A549 (cell line): ENCODE data around the gene CASTOR1. TPM values are rescaled to one million over a fixed set of nuclear protein-coding genes. Genes with fewer than 3 reads are reported as not detected.

Experiments
- ATAC-seq, 2 experiments: fragments of 200-7000 bp in 1 of 2; fragments of >200 bp in 1 of 2; cut with Nextera tagmentation in 1 of 2; cut with Tn5 transposase in 1 of 2; 3 replicates each; pipeline versions ENCODE4 v1.8.0 to v1.9.1; 2018 to 2020; ENCODE audit warnings: mild to moderate bottlenecking in 1 of 2, moderate library complexity in 1 of 2
- CTCF ChIA-PET: fragments of 300-600 bp; sonication (Branson Sonifier 250); formaldehyde crosslinking; extraction: SDS; loops from one replicate; lab custom pipeline; 2021; ENCODE audit warnings: antibody characterized with exemption, inconsistent platforms; lab: Yijun Ruan, JAX
- POLR2A ChIA-PET: fragments of 350-600 bp; formaldehyde crosslinking; extraction: SDS; loops from one replicate; lab custom pipeline; 2021; ENCODE audit warnings: antibody characterized with exemption, inconsistent platforms; lab: Yijun Ruan, JAX
- DNase-seq, 2 experiments: peaks; one replicate each; pipeline versions ENCODE4 v3.0.0 to v3.0.0-alpha.2; 2011 to 2016; ENCODE audit warnings: low read depth in 1 of 2, low spot score in 1 of 2
- FAIRE-seq: peaks from 2 replicates; lab custom pipeline; 2011; peaks lifted over from hg19 to GRCh38; lab: Jason Lieb, UNC
- H3K27ac ChIP-seq, 2 experiments: fragments of >200 bp; sonication (Bioruptor Twin); formaldehyde crosslinking; 3 replicates each; pipeline ENCODE4 v1.5.1; 2016 to 2017
- H3K4me1 ChIP-seq: fragments of >200 bp; sonication (Bioruptor Twin); formaldehyde crosslinking; 3 replicates; pipeline ENCODE4 v1.6.1; 2016
- H3K4me2 ChIP-seq: fragments of >200 bp; sonication (Bioruptor Twin); formaldehyde crosslinking; 3 replicates; pipeline ENCODE4 v1.6.1; 2016
- H3K4me3 ChIP-seq: fragments of >200 bp; sonication (Bioruptor Twin); formaldehyde crosslinking; 3 replicates; pipeline ENCODE4 v1.5.1; 2016
- H3K9me3 ChIP-seq: fragments of >200 bp; sonication (Bioruptor Twin); formaldehyde crosslinking; 3 replicates; pipeline ENCODE4 v1.6.1; 2016
- ATOH8 ChIP-seq: fragments of 250-450 bp; sonication (Bioruptor Pico); IDR thresholded peaks from 2 replicates; pipeline ENCODE4 v1.5.0; 2020; ENCODE audit warnings: low read depth, mild to moderate bottlenecking, moderate library complexity
- BHLHE40 ChIP-seq: IDR thresholded peaks from 2 replicates; pipeline ENCODE4 v1.6.1; 2012; ENCODE audit warnings: low read depth, low read length, inconsistent platforms
- CBX8 ChIP-seq: fragments of 200-600 bp; sonication (generic); IDR thresholded peaks from 2 replicates; pipeline ENCODE4 v1.6.1; 2016
- CEBPB ChIP-seq, 2 experiments: fragments of >200 bp in 1 of 2; sonication (Bioruptor Twin) in 1 of 2; formaldehyde crosslinking in 1 of 2; IDR thresholded peaks; 2 replicates each; pipeline ENCODE4 v1.6.1; 2012 to 2016
- EHF ChIP-seq: fragments of 250-450 bp; sonication (Bioruptor Pico); IDR thresholded peaks from 2 replicates; pipeline ENCODE4 v1.5.0; 2020; ENCODE audit warnings: mild to moderate bottlenecking
- ESRRA ChIP-seq: fragments of 150-350 bp; IDR thresholded peaks from 2 replicates; pipeline ENCODE4 v1.6.1; 2014; ENCODE audit warnings: mild to moderate bottlenecking, low read length, borderline replicate concordance
- FOSB ChIP-seq: fragments of 250-450 bp; sonication (Bioruptor Pico); IDR thresholded peaks from 2 replicates; pipeline ENCODE4 v1.5.0; 2020; ENCODE audit warnings: mild to moderate bottlenecking, moderate library complexity
- FOSL2 ChIP-seq, 2 experiments: fragments of 450-650 bp in 1 of 2; fragments of >200 bp in 1 of 2; sonication (Bioruptor Twin) in 1 of 2; formaldehyde crosslinking; IDR thresholded peaks; 2 replicates each; pipeline versions ENCODE4 v1.5.0 to v1.6.1; 2016 to 2020; ENCODE audit warnings: mild to moderate bottlenecking in 1 of 2, moderate library complexity in 1 of 2
- FOXS1 ChIP-seq: fragments of 250-450 bp; sonication (Bioruptor Pico); IDR thresholded peaks from 2 replicates; pipeline ENCODE4 v1.5.0; 2020; ENCODE audit warnings: mild to moderate bottlenecking, moderate library complexity
- HDAC2 ChIP-seq: fragments of 200-600 bp; sonication (generic); IDR thresholded peaks from 2 replicates; pipeline ENCODE4 v1.6.1; 2016
- HOXA7 ChIP-seq: fragments of 250-450 bp; sonication (Bioruptor Pico); IDR thresholded peaks from 2 replicates; pipeline ENCODE4 v1.5.0; 2020; ENCODE audit warnings: mild to moderate bottlenecking, moderate library complexity
- HOXB13 ChIP-seq: fragments of 250-450 bp; sonication (Bioruptor Pico); IDR thresholded peaks from 2 replicates; pipeline ENCODE4 v1.5.0; 2020; ENCODE audit warnings: low read depth, mild to moderate bottlenecking, moderate library complexity
- HOXB5 ChIP-seq: fragments of 250-450 bp; sonication (Bioruptor Pico); IDR thresholded peaks from 2 replicates; pipeline ENCODE4 v1.5.0; 2020; ENCODE audit warnings: mild to moderate bottlenecking, moderate library complexity
- JUN ChIP-seq, 2 experiments: fragments of >200 bp; sonication (Bioruptor Twin); formaldehyde crosslinking; IDR thresholded peaks; 2 replicates in 1 of 2; 3 replicates in 1 of 2; pipeline ENCODE4 v1.6.1; 2016 to 2017
- MYC ChIP-seq: IDR thresholded peaks from 2 replicates; pipeline ENCODE4 v1.6.1; 2012; ENCODE audit warnings: mild to moderate bottlenecking, inconsistent platforms, low read length, improper control_type of control experiment, borderline replicate concordance
- NFE2L2 ChIP-seq: fragments of 150-350 bp; conservative IDR thresholded peaks from 2 replicates; pipeline ENCODE4 v1.6.1; 2014; ENCODE audit warnings: low read length
- RARB ChIP-seq: fragments of 250-450 bp; sonication (Bioruptor Pico); IDR thresholded peaks from 2 replicates; pipeline ENCODE4 v1.8.0; 2021; ENCODE audit warnings: mild to moderate bottlenecking, moderate library complexity
- TFCP2L1 ChIP-seq: fragments of 250-450 bp; sonication (Bioruptor Pico); IDR thresholded peaks from 2 replicates; pipeline ENCODE4 v1.5.0; 2021; ENCODE audit warnings: mild to moderate bottlenecking
- ZFP36 ChIP-seq: fragments of 450-650 bp; IDR thresholded peaks from 2 replicates; pipeline ENCODE4 v1.6.1; 2014; ENCODE audit warnings: borderline replicate concordance; ENCODE audit not compliant: partially characterized antibody
- ZNF302 ChIP-seq: fragments of 250-450 bp; sonication (Bioruptor Pico); IDR thresholded peaks from 2 replicates; pipeline ENCODE4 v1.9.0; 2021; ENCODE audit warnings: inconsistent platforms, mild to moderate bottlenecking, moderate library complexity
- ZSCAN20 ChIP-seq: fragments of 250-450 bp; sonication (Bioruptor Pico); IDR thresholded peaks from 2 replicates; pipeline ENCODE4 v1.8.0; 2022; ENCODE audit warnings: mild to moderate bottlenecking, moderate library complexity
- WGBS: methylation state at CpG from one replicate; pipeline ENCODE4 v1.1.6; 2017; ENCODE audit errors: missing lambda C conversion rate; 5-methylcytosine and 5-hydroxymethylcytosine counted together
- polyA plus RNA-seq, 4 experiments: library from polyadenylated mRNA; depleted of rRNA in 3 of 4; stranded (reverse); fragments of >200 nt; fragmentation: RNase III in 1 of 4; extraction: RNeasy Plus Mini Kit Qiagen cat#74134 plus additional on column Dnase treatment in 1 of 4; gene quantifications; 2 replicates in 3 of 4; 3 replicates in 1 of 4; pipeline ENCODE4 v1.2.3, GENCODE V29; 2011 to 2017
- TF ChIP-seq, protein P1 (sequence below): IDR thresholded peaks from 2 replicates; pipeline ENCODE4 v1.6.1; 2012
- TF ChIP-seq, protein P2 (sequence below): IDR thresholded peaks from 2 replicates; pipeline ENCODE4 v1.6.1; 2012; ENCODE audit warnings: low read depth, borderline replicate concordance
- TF ChIP-seq, protein P3 (sequence below): fragments of >200 bp; sonication (Bioruptor Twin); formaldehyde crosslinking; IDR thresholded peaks from 3 replicates; pipeline ENCODE4 v1.6.1; 2016

CASTOR1 gene
- polyA plus RNA-seq, 2 of the 4 experiments (the other 2 are of a cell fraction): 4.7 to 12.2 TPM

- FAIRE-seq (no peak), DNase-seq (no peak), ATAC-seq (no peak)
- no peaks in the 10 kb centered on the region for H3K9me3 ChIP-seq
- CTCF ChIA-PET: interaction anchor here (1.0 to 1.3 kb wide), 3 partner anchors 15 to 131 kb away, joined by 3 to 5 read pairs (median 4); no protein-coding TSS in a partner anchor
- POLR2A ChIA-PET: interaction anchor here (0.5 to 2.7 kb wide), 4 partner anchors 15 to 148 kb away, joined by 3 to 11 read pairs (median 4); no protein-coding TSS in a partner anchor
- TF ChIP-seq JUN (IDR thresholded peaks at IDR 0.05) (peak in 1 of 2 experiments; percentile 10; a peak in 2 of 5 replicates), ATOH8 (peak; percentile 55; the same call in 1 of the 2 replicates), HOXA7 (peak; percentile 70; the same call in 1 of the 2 replicates), EHF (peak; percentile 82; the same call in 1 of the 2 replicates), ZFP36 (no peak), FOSL2 (IDR thresholded peaks at IDR 0.05) (no peak), FOSL2 (CRISPR knock-in tag; IDR thresholded peaks at IDR 0.05) (no peak; the same call in 1 of the 2 replicates), FOXS1 (CRISPR knock-in tag) (peak; percentile 70; the same call in 1 of the 2 replicates), ESRRA (no peak), FOSB (CRISPR knock-in tag) (peak; percentile 74; the same call in 1 of the 2 replicates), ZNF302 (peak; percentile 86; the same call in 1 of the 2 replicates), HOXB5 (CRISPR knock-in tag) (peak; percentile 27; the same call in 1 of the 2 replicates), BHLHE40 (no peak), HOXB13 (CRISPR knock-in tag) (peak; percentile 75), MYC (0 out of 2 replicates have a peak, but pooled peaks have one; percentile 36)
- TF ChIP-seq, protein P1, sequence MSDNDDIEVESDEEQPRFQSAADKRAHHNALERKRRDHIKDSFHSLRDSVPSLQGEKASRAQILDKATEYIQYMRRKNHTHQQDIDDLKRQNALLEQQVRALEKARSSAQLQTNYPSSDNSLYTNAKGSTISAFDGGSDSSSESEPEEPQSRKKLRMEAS: peak; percentile 93
- TF ChIP-seq, protein P2, sequence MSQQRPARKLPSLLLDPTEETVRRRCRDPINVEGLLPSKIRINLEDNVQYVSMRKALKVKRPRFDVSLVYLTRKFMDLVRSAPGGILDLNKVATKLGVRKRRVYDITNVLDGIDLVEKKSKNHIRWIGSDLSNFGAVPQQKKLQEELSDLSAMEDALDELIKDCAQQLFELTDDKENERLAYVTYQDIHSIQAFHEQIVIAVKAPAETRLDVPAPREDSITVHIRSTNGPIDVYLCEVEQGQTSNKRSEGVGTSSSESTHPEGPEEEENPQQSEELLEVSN: peak; percentile 93
- H3K27ac ChIP-seq: peak overlapping the region; percentile 99 to 100
- no peak overlapping the region for H3K4me3 ChIP-seq
- H3K4me2 ChIP-seq: peak overlapping the region; percentile 42; the same call in 2 of the 3 replicates
- WGBS: 64% methylated on average over 23 of the region's 24 CpGs
- peaks cover 100% of the 10 kb centered on the region for H3K4me1 ChIP-seq
Measured at GRCh38 chr22:30240541-30241417, 48.5 kb downstream of the CASTOR1 start.

- H3K4me3 ChIP-seq: no peak overlapping the region
- FAIRE-seq (no peak), DNase-seq (no peak), ATAC-seq (peak in 1 of 2 experiments; percentile 0; a peak in 1 of 6 replicates)
- CTCF ChIA-PET: interaction anchor here (1.3 to 3.0 kb wide), 3 partner anchors 15 to 32 kb away, joined by 3 to 15 read pairs (median 11); no protein-coding TSS in a partner anchor
- no peaks in the 10 kb centered on the region for H3K9me3 ChIP-seq
- peak overlapping the region; percentile 99 to 100 for H3K27ac ChIP-seq
- TF ChIP-seq, protein P3, sequence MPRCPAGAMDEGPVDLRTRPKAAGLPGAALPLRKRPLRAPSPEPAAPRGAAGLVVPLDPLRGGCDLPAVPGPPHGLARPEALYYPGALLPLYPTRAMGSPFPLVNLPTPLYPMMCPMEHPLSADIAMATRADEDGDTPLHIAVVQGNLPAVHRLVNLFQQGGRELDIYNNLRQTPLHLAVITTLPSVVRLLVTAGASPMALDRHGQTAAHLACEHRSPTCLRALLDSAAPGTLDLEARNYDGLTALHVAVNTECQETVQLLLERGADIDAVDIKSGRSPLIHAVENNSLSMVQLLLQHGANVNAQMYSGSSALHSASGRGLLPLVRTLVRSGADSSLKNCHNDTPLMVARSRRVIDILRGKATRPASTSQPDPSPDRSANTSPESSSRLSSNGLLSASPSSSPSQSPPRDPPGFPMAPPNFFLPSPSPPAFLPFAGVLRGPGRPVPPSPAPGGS: no peak
- TF ChIP-seq CBX8 (no peak), RARB (CRISPR knock-in tag) (no peak), TFCP2L1 (CRISPR knock-in tag) (peak; percentile 45; the same call in 1 of the 2 replicates), NFE2L2 (no peak), CEBPB (IDR thresholded peaks at IDR 0.05) (peak in 1 of 2 experiments; percentile 57; a peak in 1 of 4 replicates), HOXA7 (peak; percentile 57; the same call in 1 of the 2 replicates), ZSCAN20 (CRISPR knock-in tag) (0 out of 2 replicates have a peak, but pooled peaks have one; percentile 30), FOSL2 (IDR thresholded peaks at IDR 0.05) (no peak), FOSL2 (CRISPR knock-in tag; IDR thresholded peaks at IDR 0.05) (no peak), ZNF302 (peak; percentile 66; the same call in 1 of the 2 replicates), HDAC2 (no peak)
- TF ChIP-seq, protein P1: peak; percentile 74
- H3K4me2 ChIP-seq: peak overlapping the region; percentile 42; the same call in 2 of the 3 replicates
- H3K4me1 ChIP-seq: peaks cover 100% of the 10 kb centered on the region
- 58% methylated on average over 14 of the region's 17 CpGs for WGBS
- POLR2A ChIA-PET: interaction anchor here (0.5 to 3.0 kb wide), 4 partner anchors 11 to 149 kb away, joined by 3 to 11 read pairs (median 7); no protein-coding TSS in a partner anchor
Measured at GRCh38 chr22:30239488-30240405, 49.6 kb downstream of the CASTOR1 start.
